ENCODE data around the gene LCE3A.

- TF ChIP-seq CTCF (IDR thresholded peaks at IDR 0.05) (no peak), POLR2A (IDR thresholded peaks at IDR 0.05) (no peak)
These were observed 23.8 kb upstream of the LCE3A start for GRCh38 chr1:152646656-152647055.

Data from adrenal gland (tissue), 5 donors.